NCI-H748 (cell line): ENCODE results near the gene PELI1.
"Not testable (repeated sequence)": the region's sequence is repeated elsewhere in the genome, so short reads cannot be mapped to it uniquely, and the experiment has no call there.

Experiments
- DNase-seq: peaks from one replicate; lab custom pipeline; 2025; ENCODE audit not compliant: unreplicated experiment; lab: John Stamatoyannopoulos, UW

PELI1 gene

GRCh38 chr2:64124168-64124567 is 20.1 kb downstream of the PELI1 start:
- no peak for DNase-seq

GRCh38 chr2:64123740-64124139 is 20.5 kb downstream of the PELI1 start:
- DNase-seq = no peak

GRCh38 chr2:64122358-64122757 is 21.9 kb downstream of the PELI1 start:
- no peak for DNase-seq

- no peak for DNase-seq
These were observed 23.3 kb downstream of the PELI1 start for GRCh38 chr2:64120928-64121327.

- DNase-seq = no peak
These were observed 24.2 kb downstream of the PELI1 start for GRCh38 chr2:64120008-64120407.

GRCh38 chr2:64119369-64119768 is 24.9 kb downstream of the PELI1 start:
- no peak for DNase-seq

- no peak for DNase-seq
These were observed 28.2 kb downstream of the PELI1 start for GRCh38 chr2:64115808-64116598.

GRCh38 chr2:64114912-64115277 is 29.3 kb downstream of the PELI1 start:
- no peak for DNase-seq

GRCh38 chr2:64114063-64114911 is 29.9 kb downstream of the PELI1 start:
- no peak for DNase-seq

GRCh38 chr2:64112016-64112415 is 32.2 kb downstream of the PELI1 start:
- DNase-seq = no peak

- DNase-seq = no peak
These were observed 32.8 kb downstream of the PELI1 start for GRCh38 chr2:64111426-64111825.

- DNase-seq = no peak
These were observed 35.5 kb downstream of the PELI1 start for GRCh38 chr2:64108666-64109241.

GRCh38 chr2:64106481-64106880 is 37.7 kb downstream of the PELI1 start:
- no peak for DNase-seq

- no peak for DNase-seq
These were observed 38.4 kb downstream of the PELI1 start for GRCh38 chr2:64105670-64106461.

- DNase-seq = peak; percentile 45
These were observed 39.3 kb downstream of the PELI1 start for GRCh38 chr2:64104933-64105332.

- not testable (repeated sequence) for DNase-seq
These were observed 41.5 kb downstream of the PELI1 start for GRCh38 chr2:64102736-64103135.

- no peak for DNase-seq
These were observed 43.1 kb downstream of the PELI1 start for GRCh38 chr2:64101141-64101591.

GRCh38 chr2:64100584-64100983 is 43.6 kb downstream of the PELI1 start:
- DNase-seq = not testable (repeated sequence)

- no peak for DNase-seq
These were observed 49.4 kb downstream of the PELI1 start for GRCh38 chr2:64094663-64095382.

GRCh38 chr2:64093341-64093740 is 50.9 kb downstream of the PELI1 start:
- DNase-seq = no peak
